ENCODE measurements around the gene KIF11.
"Not testable (repeated sequence)": the region's sequence is repeated elsewhere in the genome, so short reads cannot be mapped to it uniquely, and the experiment has no call there.

KIF11 gene

GRCh38 chr10:92590623-92591549 is 2.0 kb upstream of the KIF11 start:
- DNase-seq (ENCODE audit: low read depth) = no peak

GRCh38 chr10:92591550-92592022 is 1.3 kb upstream of the KIF11 start:
- DNase-seq (ENCODE audit: low read depth) = peak; percentile 61

GRCh38 chr10:92593619-92594588 is 974 bp downstream of the KIF11 start:
- DNase-seq (ENCODE audit: low read depth) = no peak

- no peak for DNase-seq (ENCODE audit: low read depth)
Observed at GRCh38 chr10:92595505-92595904, 2.6 kb downstream of the KIF11 start.

DNA sequence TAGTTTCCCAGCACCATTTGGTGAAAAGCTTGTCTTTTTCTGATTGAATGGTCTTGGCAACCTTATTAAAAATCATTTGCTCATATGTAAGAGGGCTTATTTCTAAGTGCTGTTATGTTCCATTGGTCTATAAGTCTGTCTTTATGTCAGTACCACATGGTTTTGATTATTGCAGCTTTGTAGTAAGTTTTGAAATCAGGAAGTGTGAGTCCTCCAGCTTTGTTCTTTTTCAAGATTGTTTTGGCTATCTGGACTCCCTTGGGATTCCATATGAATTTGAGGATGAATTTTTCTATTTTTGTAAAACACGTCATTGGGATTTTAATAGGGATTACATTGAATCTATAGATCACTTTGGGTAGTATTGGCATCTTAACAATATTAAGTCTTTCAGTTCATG is 5.4 kb downstream of the KIF11 start:
- DNase-seq (ENCODE audit: low read depth) = no peak

- no peak for DNase-seq (ENCODE audit: low read depth)
Observed at GRCh38 chr10:92604841-92605240, 11.9 kb downstream of the KIF11 start.

DNA sequence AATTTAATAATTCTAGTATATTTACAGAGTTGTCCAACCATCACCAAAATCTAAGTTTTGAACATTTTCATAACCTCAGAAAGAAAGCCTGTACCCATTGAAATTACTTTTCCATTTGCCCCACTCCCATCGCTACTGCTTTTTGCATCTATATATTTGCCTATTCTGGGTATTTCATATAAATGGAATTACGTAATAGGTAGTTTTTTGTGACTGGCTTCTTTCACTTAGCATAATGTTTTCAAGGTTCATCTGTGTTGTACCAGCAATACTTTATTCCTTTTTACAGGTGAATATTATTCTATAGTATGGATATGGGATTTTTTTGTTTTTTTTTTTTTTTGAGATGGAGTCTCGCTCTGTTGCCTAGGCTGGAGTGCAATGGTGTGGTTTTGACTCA is 22.6 kb downstream of the KIF11 start:
- no peak for DNase-seq (ENCODE audit: low read depth)

- no peak for DNase-seq (ENCODE audit: low read depth)
Observed at GRCh38 chr10:92619368-92619767, 26.4 kb downstream of the KIF11 start.

DNA sequence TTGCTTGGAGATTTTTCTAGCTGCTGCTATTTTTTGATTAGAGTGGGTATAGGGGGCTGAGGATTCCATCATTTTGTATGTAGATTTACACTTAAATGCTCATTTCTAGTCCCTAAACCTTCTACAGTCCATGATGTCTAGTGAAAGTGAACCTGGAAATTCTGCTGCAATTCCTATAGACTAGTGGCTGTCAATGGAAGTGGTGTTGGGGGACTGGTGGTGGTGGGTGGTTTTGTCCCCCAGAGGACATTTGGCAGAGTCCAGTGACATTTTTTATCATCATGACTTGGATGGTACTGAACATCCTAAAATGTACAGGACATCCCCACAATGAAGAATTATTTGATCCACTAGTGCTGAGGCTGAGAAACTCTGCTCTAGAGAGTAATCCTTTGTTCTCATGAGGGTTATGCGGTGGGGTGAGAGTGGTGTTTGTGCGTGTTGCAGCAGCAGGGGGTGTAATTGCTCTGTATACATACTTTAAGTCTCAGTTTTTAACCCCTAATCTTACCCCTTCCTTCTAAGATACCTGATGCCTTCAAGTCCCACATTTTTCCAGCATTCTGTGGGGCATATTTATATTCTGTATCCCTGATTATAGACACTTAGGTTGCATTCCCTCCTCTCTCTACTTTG is 35.0 kb downstream of the KIF11 start:
- DNase-seq (ENCODE audit: low read depth) = no peak

DNA sequence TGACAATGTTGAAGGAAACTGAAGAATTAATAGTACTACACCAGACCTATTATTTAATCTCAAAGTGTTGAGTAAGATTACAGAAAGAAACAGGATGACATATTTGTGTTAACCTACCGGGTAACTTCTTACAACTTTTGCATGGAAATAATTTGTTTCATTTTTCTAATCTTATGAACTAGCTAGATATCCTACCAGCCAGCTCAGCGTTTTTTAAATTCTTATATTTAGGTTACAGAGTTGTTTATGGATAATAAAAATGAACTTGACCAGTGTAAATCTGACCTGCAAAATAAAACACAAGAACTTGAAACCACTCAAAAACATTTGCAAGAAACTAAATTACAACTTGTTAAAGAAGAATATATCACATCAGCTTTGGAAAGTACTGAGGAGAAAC is 37.0 kb downstream of the KIF11 start:
- DNase-seq (ENCODE audit: low read depth) = no peak

DNA sequence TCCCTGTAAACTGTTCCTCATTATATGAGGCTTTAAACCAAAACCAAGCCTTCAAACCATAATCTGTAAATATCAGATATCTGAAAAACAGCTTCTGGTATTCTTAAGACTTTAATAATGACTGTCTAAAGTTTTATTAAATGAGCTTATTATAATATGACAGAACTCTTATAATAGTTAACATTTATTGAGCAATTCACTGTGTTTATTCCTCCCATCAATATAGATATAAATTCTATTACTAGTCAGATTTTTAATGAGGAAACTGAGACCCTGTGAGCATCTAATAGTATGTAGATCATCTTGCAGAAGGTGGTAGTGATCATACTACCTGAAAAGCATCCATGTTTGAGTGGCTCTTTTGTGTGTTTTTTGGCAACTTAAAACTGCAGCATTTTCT is 45.1 kb downstream of the KIF11 start:
- DNase-seq (ENCODE audit: low read depth) = no peak

DNA sequence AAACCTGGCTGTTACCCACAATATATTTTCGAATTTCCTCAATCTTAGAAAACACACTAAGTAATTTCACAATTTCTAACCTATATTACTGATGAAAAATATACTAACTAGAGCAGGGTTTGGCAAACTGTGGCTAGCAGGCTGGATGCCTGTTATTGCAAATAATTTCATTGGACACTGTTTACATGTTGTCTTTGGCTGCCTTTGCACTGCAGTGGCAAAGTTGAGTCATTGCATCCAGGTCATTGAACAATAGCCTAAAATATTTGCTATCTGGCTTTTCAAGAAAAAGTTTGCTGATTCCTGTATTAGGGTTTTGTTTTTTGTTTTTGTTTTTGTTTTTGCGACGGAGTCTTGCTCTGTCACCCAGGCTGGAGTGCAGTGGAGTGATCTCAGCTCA is 47.2 kb downstream of the KIF11 start:
- no peak for DNase-seq (ENCODE audit: low read depth)

DNA sequence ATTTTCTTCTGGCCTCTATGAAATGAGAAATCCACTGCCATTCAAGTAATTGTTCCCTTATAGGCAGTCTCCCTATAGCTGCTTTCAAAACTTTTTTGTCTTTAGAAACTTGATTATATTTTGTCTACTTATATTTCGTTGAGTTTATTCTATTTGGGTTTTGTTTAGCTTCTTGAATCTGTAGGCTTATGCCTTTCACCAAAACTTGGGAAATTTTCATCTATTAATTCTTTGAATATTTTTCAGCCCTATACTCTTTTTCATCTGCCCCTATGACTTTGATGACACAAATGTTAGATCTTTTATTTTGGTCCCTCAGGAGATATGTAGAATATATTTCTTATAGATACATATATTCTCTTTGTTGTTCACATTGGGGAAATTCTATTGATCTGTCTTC is 48.6 kb downstream of the KIF11 start:
- no peak for DNase-seq (ENCODE audit: low read depth)

DNA sequence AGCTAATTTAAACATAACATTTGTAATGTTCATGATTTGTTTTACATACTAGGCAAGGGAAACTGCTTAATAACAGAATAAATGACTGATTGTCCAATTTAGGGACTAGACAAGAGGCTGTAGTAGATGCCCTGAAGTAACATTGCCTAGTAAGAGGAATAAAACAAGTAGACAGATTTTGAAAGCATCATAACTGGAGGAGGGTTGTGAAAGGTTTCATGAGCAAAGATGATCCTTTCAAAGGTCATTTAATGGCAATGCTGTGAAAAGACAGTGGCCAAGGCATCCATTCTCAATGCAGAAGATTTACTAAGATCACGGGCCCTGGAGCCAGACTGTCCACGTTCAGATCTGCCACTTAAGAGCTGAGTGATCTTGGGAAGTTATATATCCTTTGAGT is 52.0 kb downstream of the KIF11 start:
- DNase-seq (ENCODE audit: low read depth) = no peak

DNA sequence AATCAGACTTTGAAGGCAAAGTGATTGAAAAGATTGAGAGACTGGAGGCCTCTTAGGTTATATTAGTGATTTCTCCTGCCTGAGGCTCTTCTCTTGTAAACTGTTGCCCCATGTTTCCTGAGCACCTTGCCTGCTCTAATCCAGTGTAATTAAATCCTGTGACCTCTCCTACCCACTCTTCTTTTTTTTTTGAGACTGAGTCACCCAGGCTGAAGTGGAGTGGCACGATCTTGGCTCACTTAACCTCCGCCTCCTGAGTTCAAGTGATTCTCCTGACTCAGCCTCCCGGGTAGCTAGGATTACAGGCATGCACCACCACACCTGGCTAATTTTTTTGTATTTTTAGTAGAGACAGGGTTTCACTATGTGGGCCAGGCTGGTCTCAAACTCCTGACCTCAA is 57.9 kb downstream of the KIF11 start:
- not testable (repeated sequence) for DNase-seq (ENCODE audit: low read depth)

- DNase-seq (ENCODE audit: low read depth) = no peak
Observed at GRCh38 chr10:92655426-92655825, 62.5 kb downstream of the KIF11 start.

- DNase-seq (ENCODE audit: low read depth) = no peak
Observed at GRCh38 chr10:92656266-92656961, 63.5 kb downstream of the KIF11 start.

DNA sequence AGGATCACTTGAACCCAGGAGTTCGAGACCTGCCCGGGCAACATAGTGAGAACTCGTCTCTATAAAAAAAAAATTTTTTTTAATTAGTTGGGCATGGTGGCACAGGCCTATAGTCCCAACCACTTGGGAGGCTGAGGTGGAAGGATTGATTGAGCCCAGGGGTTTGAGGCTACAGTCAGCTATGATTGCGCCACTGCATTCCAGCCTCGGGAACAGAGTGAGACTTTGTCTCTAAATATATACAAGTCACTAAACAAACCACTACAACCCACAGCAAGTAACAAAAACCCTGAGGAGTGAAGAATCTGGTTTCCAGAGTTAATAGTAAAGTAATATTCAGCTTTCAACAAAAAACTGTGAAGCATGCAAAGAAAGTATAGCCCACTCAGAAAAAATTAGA is 64.1 kb downstream of the KIF11 start:
- DNase-seq (ENCODE audit: low read depth) = no peak

DNA sequence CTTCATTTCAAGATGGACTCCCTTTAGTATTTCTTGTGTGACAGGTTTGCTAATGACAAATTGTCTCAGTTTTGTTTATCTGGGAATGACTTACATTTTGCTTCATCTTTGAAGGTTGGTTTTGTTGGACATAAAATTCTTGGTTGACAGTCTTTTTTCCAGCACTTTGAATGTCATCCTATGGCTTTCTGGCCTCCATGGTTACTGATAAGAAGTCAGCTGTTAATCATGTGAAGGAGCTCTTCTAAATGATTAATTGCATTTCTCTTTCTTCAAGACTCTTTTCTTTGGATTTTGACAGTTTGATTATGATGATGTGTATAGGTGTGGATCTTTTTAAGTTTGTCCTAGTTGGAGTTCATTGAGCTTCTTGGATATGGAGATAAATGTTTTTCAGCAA is 69.9 kb downstream of the KIF11 start:
- no peak for DNase-seq (ENCODE audit: low read depth)

- no peak for DNase-seq (ENCODE audit: low read depth)
Observed at GRCh38 chr10:92664322-92664721, 71.4 kb downstream of the KIF11 start.

- no peak for DNase-seq (ENCODE audit: low read depth)
Observed at GRCh38 chr10:92667078-92667477, 74.1 kb downstream of the KIF11 start.

DNA sequence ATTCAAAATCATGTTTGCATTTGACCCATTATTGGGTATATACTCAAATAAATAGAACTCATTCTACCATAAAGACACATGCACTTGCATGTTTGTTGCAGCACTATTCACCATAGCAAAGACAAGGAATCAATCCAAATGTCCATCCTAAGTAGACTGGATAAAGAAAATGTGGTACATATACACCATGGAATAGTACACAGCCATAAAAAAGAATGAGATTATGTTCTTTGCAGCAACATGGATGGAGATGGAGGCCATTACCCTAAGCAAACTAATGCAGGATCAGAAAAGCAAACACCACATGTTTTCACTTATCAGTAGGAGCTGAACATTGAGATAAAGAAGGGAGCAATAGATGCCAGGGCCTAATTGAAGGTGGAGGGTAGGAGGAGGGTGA is 84.8 kb downstream of the KIF11 start:
- no peak for DNase-seq (ENCODE audit: low read depth)

Data from HS-5 (cell line).